Astrocyte (in vitro differentiated cells and primary cell): ENCODE measurements around the gene HEXB. TPM values are rescaled to one million over a fixed set of nuclear protein-coding genes. Genes with fewer than 3 reads are reported as not detected.

Source experiments
- DNase-seq: peaks from one replicate; pipeline ENCODE4 v3.0.0-alpha.2; 2010; ENCODE audit warnings: low read depth
- FAIRE-seq: peaks from 2 replicates; lab custom pipeline; 2011; peaks lifted over from hg19 to GRCh38; lab: Jason Lieb, UNC
- H2AFZ ChIP-seq: 2 replicates; pipeline ENCODE4 v1.6.0; 2012; ENCODE audit warnings: low read depth, low read length, inconsistent platforms
- H3K27ac ChIP-seq: 2 replicates; pipeline ENCODE4 v1.5.1; 2011; ENCODE audit warnings: low read depth, low read length, inconsistent platforms
- H3K27me3 ChIP-seq: 2 replicates; pipeline ENCODE4 v1.6.0; 2011; ENCODE audit warnings: low read length, inconsistent platforms; ENCODE audit not compliant: insufficient read depth
- H3K36me3 ChIP-seq: 2 replicates; pipeline ENCODE4 v1.5.1; 2011; ENCODE audit warnings: low read length, inconsistent platforms; ENCODE audit not compliant: insufficient read depth
- H3K4me1 ChIP-seq: 2 replicates; pipeline ENCODE4 v1.5.1; 2011; ENCODE audit warnings: low read length, inconsistent platforms; ENCODE audit not compliant: insufficient read depth
- H3K4me2 ChIP-seq: 2 replicates; pipeline ENCODE4 v1.6.0; 2012; ENCODE audit warnings: low read length, inconsistent platforms
- H3K4me3 ChIP-seq: 2 replicates; pipeline ENCODE4 v1.5.1; 2011; ENCODE audit warnings: low read depth, mild to moderate bottlenecking, low read length, inconsistent platforms; ENCODE audit not compliant: insufficient read depth
- H3K79me2 ChIP-seq: 2 replicates; pipeline ENCODE4 v1.6.0; 2012; ENCODE audit warnings: mild to moderate bottlenecking, low read length, inconsistent platforms; ENCODE audit not compliant: insufficient read depth
- H3K9ac ChIP-seq: 2 replicates; pipeline ENCODE4 v1.6.0; 2012; ENCODE audit warnings: mild to moderate bottlenecking, low read length, inconsistent platforms
- H3K9me3 ChIP-seq: 2 replicates; pipeline ENCODE4 v1.5.1; 2012; ENCODE audit warnings: low read depth, mild to moderate bottlenecking, low read length, inconsistent platforms; ENCODE audit not compliant: insufficient read depth
- H4K20me1 ChIP-seq: 2 replicates; pipeline ENCODE4 v1.6.0; 2012; ENCODE audit warnings: low read length, inconsistent platforms; ENCODE audit not compliant: insufficient read depth
- H3K27ac Mint-ChIP-seq: one replicate; pipeline ENCODE4 v1.8.0; 2021; ENCODE audit warnings: mild to moderate bottlenecking, mixed read lengths; ENCODE audit not compliant: unreplicated experiment
- H3K27me3 Mint-ChIP-seq: one replicate; pipeline ENCODE4 v1.8.0; 2021; ENCODE audit warnings: low read depth, mixed read lengths; ENCODE audit not compliant: unreplicated experiment
- H3K36me3 Mint-ChIP-seq: one replicate; pipeline ENCODE4 v1.8.0; 2021; ENCODE audit warnings: low read depth, mixed read lengths; ENCODE audit not compliant: unreplicated experiment
- H3K4me1 Mint-ChIP-seq: one replicate; pipeline ENCODE4 v1.8.0; 2021; ENCODE audit warnings: low read depth, mixed read lengths; ENCODE audit not compliant: unreplicated experiment
- H3K4me3 Mint-ChIP-seq: one replicate; pipeline ENCODE4 v1.8.0; 2021; ENCODE audit warnings: mild to moderate bottlenecking, moderate library complexity, mixed read lengths; ENCODE audit not compliant: unreplicated experiment
- H3K9me3 Mint-ChIP-seq: one replicate; pipeline ENCODE4 v1.8.0; 2021; ENCODE audit warnings: mild to moderate bottlenecking, mixed read lengths; ENCODE audit not compliant: unreplicated experiment
- CTCF ChIP-seq: IDR thresholded peaks from 2 replicates; pipeline ENCODE4 v1.5.1; 2011; ENCODE audit warnings: low read depth, mild to moderate bottlenecking, inconsistent platforms, low read length, moderate library complexity; ENCODE audit not compliant: insufficient read depth
- EZH2 ChIP-seq: IDR thresholded peaks from 2 replicates; pipeline ENCODE4 v1.6.1; 2012; ENCODE audit warnings: mild to moderate bottlenecking, low read length, inconsistent platforms; ENCODE audit not compliant: insufficient read depth
- total RNA-seq: library from RNA; stranded (reverse); gene quantifications from 2 replicates; pipeline ENCODE4 v1.2.1, GENCODE V29; 2021

Gene HEXB
- total RNA-seq, 1 donor from 2014 or later: 96.3 TPM

GRCh38 chr5:74638970-74639806 lies 45.8 kb upstream of the HEXB start:
- TF ChIP-seq CTCF (no peak), EZH2 (no peak)

GRCh38 chr5:74639807-74640449 lies 45.1 kb upstream of the HEXB start:
- Histone ChIP-seq H3K4me3 (peak overlapping the region; percentile 99), H3K27ac (peak overlapping the region; percentile 90), H3K9me3 (peaks cover 2% of the 10 kb centered on the region), H3K36me3 (peaks cover 22% of the 10 kb centered on the region), H3K79me2 (peaks cover 56% of the 10 kb centered on the region), H4K20me1 (peaks cover 53% of the 10 kb centered on the region), H3K4me1 (peaks cover 53% of the 10 kb centered on the region), H3K27me3 (no peaks in the 10 kb centered on the region), H3K9ac (peak overlapping the region; percentile 91), H3K4me2 (peak overlapping the region; percentile 85), H2AFZ (no peak overlapping the region)
- Mint-ChIP-seq H3K9me3 (no peaks in the 10 kb centered on the region), H3K27me3 (no peaks in the 10 kb centered on the region), H3K27ac (peak overlapping the region; percentile 73), H3K4me1 (peaks cover 37% of the 10 kb centered on the region), H3K4me3 (peak overlapping the region; percentile 91), H3K36me3 (peaks cover 24% of the 10 kb centered on the region)
- DNase-seq (no peak), FAIRE-seq (no peak)
- TF ChIP-seq EZH2 (no peak), CTCF (no peak)

More at GRCh38 chr5:74638970-74639806, 45.8 kb upstream of the HEXB start:
- H3K36me3 ChIP-seq: peaks cover 29% of the 10 kb centered on the region
- peak overlapping the region; percentile 90 for H3K27ac ChIP-seq
- H3K27me3 ChIP-seq: no peaks in the 10 kb centered on the region
- H3K4me1 ChIP-seq: peaks cover 59% of the 10 kb centered on the region
- no peak overlapping the region for H2AFZ ChIP-seq
- peak overlapping the region; percentile 85 for H3K4me2 ChIP-seq
- no peak for FAIRE-seq
- peak overlapping the region; percentile 73 for H3K27ac Mint-ChIP-seq
- peak overlapping the region; percentile 91 for H3K9ac ChIP-seq
- peaks cover 63% of the 10 kb centered on the region for H3K79me2 ChIP-seq
- DNase-seq: peak; percentile 72
- peaks cover 31% of the 10 kb centered on the region for H3K36me3 Mint-ChIP-seq
- H3K4me1 Mint-ChIP-seq: peaks cover 43% of the 10 kb centered on the region
- H3K9me3 Mint-ChIP-seq: no peaks in the 10 kb centered on the region
- H3K4me3 Mint-ChIP-seq: peak overlapping the region; percentile 91
- no peaks in the 10 kb centered on the region for H3K27me3 Mint-ChIP-seq
- H3K4me3 ChIP-seq: peak overlapping the region; percentile 99
- peaks cover 59% of the 10 kb centered on the region for H4K20me1 ChIP-seq
- peaks cover 2% of the 10 kb centered on the region for H3K9me3 ChIP-seq
